Lower lobe of right lung (tissue), 2 donors: ENCODE results near the gene ZNRF3. TPM values are rescaled to one million over a fixed set of nuclear protein-coding genes. Genes with fewer than 3 reads are reported as not detected.

Source experiments
- ATAC-seq, 2 donors: fragments of 200-7000 bp; cut with Tn5 transposase; one replicate each; pipeline ENCODE4 v1.9.1; 2020 to 2022; ENCODE audit warnings: mild to moderate bottlenecking in 2 of 2, moderate library complexity in 2 of 2
- DNase-seq: peaks from one replicate; pipeline ENCODE4 v3.0.0-alpha.2; 2020
- H3K27ac ChIP-seq: fragments of 200-600 bp; one replicate; pipeline ENCODE4 v1.8.0; 2022
- H3K27me3 ChIP-seq: fragments of 200-600 bp; one replicate; pipeline ENCODE4 v1.8.0; 2022; ENCODE audit warnings: low read depth
- H3K36me3 ChIP-seq: fragments of 200-600 bp; one replicate; pipeline ENCODE4 v1.8.0; 2022; ENCODE audit warnings: mild to moderate bottlenecking
- H3K4me1 ChIP-seq: fragments of 200-600 bp; one replicate; pipeline ENCODE4 v1.8.0; 2022
- H3K4me3 ChIP-seq: fragments of 200-600 bp; one replicate; pipeline ENCODE4 v1.8.0; 2022; ENCODE audit warnings: mild to moderate bottlenecking
- H3K9me3 ChIP-seq: fragments of 200-600 bp; one replicate; pipeline ENCODE4 v1.8.0; 2022
- intact Hi-C: fragments of 100-400 bp; cut with DNase I; formaldehyde crosslinking; loops from one replicate; pipeline ENCODE4 v1.11.0; 2022
- total RNA-seq: library from RNA; stranded (reverse); fragmentation: NEBNext Ultra II Directional; extraction: Animal tissue kit (Norgen Biotek cat#: 25700); gene quantifications from one replicate; pipeline ENCODE4 v1.2.1, GENCODE V29; 2021
- TF ChIP-seq, protein P1 (sequence below): fragments of 200-600 bp; IDR thresholded peaks from one replicate; pipeline ENCODE4 v1.8.0; 2022; ENCODE audit warnings: antibody characterized with exemption, mild to moderate bottlenecking
- donor health status: DM: no; HTN: yes; CAD: no; lungs with severe emphysema.

ZNRF3 gene
- total RNA-seq, 1 donor from 2014 or later = 11.3 TPM

DNA sequence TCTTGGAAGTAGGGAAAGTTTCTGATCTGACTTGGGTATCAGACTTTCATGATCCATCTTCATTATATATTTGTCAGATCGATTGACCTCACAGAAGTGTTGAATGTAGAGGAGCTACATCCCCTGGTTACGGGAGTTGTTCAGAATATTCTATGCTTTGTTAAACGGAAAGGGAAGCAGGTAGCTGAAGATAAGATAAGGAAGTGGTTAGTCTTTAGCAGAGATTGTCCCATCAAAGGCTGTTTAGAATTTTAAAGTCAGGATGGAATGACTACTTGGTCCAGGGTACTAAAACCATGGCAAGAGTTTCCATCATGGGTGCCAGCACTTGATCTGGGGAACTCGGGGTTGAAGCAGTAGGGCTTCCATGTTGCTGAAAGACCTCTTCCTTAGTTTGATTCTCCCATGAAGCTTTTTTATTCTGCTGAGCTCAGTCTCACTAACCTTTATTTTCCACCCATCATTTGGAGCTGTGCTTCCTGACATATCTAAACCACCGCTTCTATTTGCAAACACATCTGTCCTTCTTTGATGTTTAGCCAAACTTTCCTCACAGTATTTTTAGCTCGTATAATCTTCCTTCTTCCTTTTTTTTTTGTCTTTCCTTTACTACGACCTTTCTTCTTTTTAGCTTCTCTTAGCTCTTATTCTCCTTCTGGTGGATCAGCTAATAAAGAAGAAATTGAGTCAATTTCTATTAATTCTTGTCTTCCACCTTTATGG lies 182.3 kb downstream of the ZNRF3 start:
- no peaks in the 10 kb centered on the region for H3K9me3 ChIP-seq
- no peaks in the 10 kb centered on the region for H3K36me3 ChIP-seq
- TF ChIP-seq, protein P1, sequence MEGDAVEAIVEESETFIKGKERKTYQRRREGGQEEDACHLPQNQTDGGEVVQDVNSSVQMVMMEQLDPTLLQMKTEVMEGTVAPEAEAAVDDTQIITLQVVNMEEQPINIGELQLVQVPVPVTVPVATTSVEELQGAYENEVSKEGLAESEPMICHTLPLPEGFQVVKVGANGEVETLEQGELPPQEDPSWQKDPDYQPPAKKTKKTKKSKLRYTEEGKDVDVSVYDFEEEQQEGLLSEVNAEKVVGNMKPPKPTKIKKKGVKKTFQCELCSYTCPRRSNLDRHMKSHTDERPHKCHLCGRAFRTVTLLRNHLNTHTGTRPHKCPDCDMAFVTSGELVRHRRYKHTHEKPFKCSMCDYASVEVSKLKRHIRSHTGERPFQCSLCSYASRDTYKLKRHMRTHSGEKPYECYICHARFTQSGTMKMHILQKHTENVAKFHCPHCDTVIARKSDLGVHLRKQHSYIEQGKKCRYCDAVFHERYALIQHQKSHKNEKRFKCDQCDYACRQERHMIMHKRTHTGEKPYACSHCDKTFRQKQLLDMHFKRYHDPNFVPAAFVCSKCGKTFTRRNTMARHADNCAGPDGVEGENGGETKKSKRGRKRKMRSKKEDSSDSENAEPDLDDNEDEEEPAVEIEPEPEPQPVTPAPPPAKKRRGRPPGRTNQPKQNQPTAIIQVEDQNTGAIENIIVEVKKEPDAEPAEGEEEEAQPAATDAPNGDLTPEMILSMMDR = no peak
- H3K4me3 ChIP-seq = no peak overlapping the region
- H3K27me3 ChIP-seq = peaks cover 6% of the 10 kb centered on the region
- ATAC-seq = no peak
- intact Hi-C loops = no loop called here
- DNase-seq = no peak
- H3K27ac ChIP-seq = no peak overlapping the region
- no peaks in the 10 kb centered on the region for H3K4me1 ChIP-seq

DNA sequence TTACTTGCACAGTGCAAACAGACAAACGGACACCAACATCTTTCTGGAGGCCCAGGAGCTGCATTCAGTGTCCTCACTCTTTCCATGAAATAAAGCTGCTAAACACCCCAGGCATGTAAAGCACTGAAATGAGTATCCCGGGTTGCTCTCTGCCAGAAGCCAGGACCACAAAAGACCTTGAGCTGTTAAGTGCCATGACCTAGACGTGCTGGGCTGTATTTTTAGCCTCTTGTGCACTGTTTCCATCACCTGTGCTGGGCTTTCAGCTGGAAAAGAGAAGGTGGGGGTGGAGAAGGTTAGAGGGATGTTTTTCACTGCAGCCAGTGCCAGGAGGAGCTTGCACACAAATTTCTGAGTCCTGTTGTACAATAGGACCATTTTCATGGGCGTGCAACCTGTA lies 186.1 kb downstream of the ZNRF3 start:
- Histone ChIP-seq H3K4me1 (peaks cover 24% of the 10 kb centered on the region), H3K27me3 (peaks cover 10% of the 10 kb centered on the region), H3K36me3 (no peaks in the 10 kb centered on the region), H3K27ac (no peak overlapping the region), H3K4me3 (no peak overlapping the region), H3K9me3 (no peaks in the 10 kb centered on the region)
- no peak for ATAC-seq
- TF ChIP-seq, protein P1 = no peak
- no peak for DNase-seq
- intact Hi-C loops = no loop called here

DNA sequence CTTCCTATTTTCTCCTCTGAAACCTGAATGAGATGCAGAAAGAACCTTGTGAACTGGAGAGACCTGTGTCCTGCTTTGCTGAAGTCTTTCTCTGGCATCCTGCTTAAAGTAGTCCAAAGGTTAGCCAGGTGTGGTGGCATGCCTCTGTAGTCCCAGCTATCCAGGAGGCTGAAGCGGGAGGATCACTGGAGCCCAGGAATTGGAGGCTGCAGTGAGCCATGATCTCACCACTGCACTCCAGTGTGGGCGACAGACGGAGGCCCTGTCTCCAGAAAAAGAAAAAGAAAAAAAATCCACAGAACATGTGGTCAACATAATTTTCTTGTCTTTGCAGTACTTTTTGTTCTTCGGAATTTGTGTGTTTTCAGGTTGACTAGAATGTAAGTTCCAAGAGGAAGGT lies 187.1 kb downstream of the ZNRF3 start:
- DNase-seq (no peak), ATAC-seq (no peak)
- TF ChIP-seq, protein P1 = no peak
- Histone ChIP-seq H3K27me3 (peaks cover 10% of the 10 kb centered on the region), H3K36me3 (no peaks in the 10 kb centered on the region), H3K9me3 (no peaks in the 10 kb centered on the region), H3K4me3 (no peak overlapping the region), H3K27ac (no peak overlapping the region), H3K4me1 (peaks cover 24% of the 10 kb centered on the region)
- intact Hi-C loops = no loop called here

DNA sequence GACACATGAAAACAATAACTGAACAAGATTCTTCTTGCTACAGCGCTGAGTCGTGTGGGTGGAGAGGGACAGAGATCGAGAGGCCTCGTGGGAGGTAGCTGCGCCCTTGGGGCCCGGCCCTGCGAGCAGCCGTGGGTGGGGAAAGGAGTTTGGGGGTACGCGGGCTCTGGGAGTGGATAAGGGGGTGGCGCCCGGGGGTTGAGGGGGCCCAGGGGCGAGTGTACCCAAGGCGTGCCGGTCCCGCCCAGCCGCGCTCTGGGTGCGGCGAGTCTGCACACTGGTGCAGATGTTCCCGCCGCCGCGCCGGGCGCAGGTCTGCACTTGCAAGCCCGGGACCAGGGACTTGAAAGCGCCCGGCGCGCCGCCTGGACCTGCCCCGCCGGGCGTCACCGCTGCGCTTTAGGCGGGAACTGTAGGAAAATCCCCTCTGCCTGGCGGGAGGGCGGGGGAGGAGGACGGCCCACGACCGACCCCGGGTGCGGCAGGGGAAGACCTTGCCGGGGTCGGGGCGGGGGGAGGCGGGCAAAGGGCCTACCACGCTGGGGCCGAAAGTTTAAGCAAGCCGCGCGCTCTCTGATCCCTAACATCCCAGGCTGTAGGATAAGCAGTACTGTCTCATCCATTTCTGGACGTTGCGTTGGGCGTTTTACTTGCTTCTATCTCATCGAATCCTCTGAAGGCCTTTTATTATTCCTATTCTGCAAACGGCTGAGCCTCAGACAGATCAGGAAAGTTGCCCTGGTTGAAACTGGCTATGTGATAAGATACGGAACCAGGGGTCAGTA lies 188.1 kb downstream of the ZNRF3 start:
- intact Hi-C loops = no loop called here
- Histone ChIP-seq H3K36me3 (no peaks in the 10 kb centered on the region), H3K9me3 (no peaks in the 10 kb centered on the region), H3K27ac (no peak overlapping the region), H3K4me1 (peaks cover 24% of the 10 kb centered on the region), H3K4me3 (peak overlapping the region; percentile 85), H3K27me3 (peaks cover 10% of the 10 kb centered on the region)
- TF ChIP-seq, protein P1 = no peak
- peak; percentile 72 for DNase-seq
- ATAC-seq = peak; percentile 31 to 40

DNA sequence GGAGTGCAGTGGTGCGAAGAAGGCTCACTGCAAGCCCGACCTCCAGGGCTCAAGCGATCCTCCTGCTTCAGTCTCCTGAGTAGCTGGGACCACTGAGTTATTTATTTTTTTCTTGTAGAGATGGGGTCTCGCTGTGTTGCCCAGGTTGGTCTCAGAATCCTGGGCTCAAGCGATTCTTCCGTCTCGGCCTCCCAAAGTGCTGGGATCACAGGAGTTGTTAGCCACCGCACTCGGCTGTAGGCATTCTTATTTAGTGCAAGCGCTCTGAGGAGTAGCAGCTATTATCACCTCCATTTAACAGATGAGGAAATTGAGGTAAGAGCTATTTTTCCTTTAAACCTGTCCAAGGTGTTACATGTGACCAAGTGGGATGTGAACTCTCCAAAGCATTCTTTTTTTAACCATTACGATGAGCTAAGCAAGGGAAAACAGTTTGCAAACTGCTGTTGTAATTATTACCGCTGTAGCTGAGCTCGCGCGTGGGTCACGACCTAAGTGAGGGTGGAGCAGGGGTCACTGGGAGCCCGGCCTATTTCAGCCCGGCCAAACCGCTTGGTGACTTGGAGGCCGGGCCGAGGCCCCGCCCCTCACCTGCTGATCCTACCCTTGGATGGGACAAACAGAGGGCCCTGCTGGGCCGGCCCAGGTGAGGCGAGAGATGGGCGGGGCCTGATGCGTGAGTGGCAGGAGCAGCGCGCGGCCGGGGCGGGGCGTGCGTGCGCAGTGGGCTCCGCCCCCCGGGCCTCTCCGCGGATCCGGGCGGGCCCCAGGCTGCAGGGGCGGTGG lies 189.0 kb downstream of the ZNRF3 start:
- Histone ChIP-seq H3K27me3 (peaks cover 10% of the 10 kb centered on the region), H3K4me1 (peaks cover 24% of the 10 kb centered on the region), H3K36me3 (no peaks in the 10 kb centered on the region), H3K4me3 (peak overlapping the region; percentile 85), H3K9me3 (no peaks in the 10 kb centered on the region), H3K27ac (no peak overlapping the region)
- ATAC-seq = peak; percentile 97
- intact Hi-C loops = no loop called here
- TF ChIP-seq, protein P1 = no peak
- peak; percentile 97 for DNase-seq
